WTC11 (cell line): ENCODE measurements around the gene CADM3.

ENCODE experiments used
- IRF2 ChIP-seq: sonication (generic); formaldehyde crosslinking; IDR thresholded peaks from 2 replicates; pipeline ENCODE4 v1.8.0; 2022; ENCODE audit warnings: low read depth, missing genetic modification reagents, borderline replicate concordance
- MXD4 ChIP-seq: fragments of 250-450 bp; sonication (Bioruptor Pico); IDR thresholded peaks from 2 replicates; pipeline ENCODE4 v1.8.0; 2021; ENCODE audit warnings: mild to moderate bottlenecking, moderate library complexity, borderline replicate concordance
- SP1 ChIP-seq: sonication (generic); formaldehyde crosslinking; conservative IDR thresholded peaks from 2 replicates; pipeline ENCODE4 v1.8.1; 2022; ENCODE audit warnings: missing genetic modification reagents
- TF ChIP-seq, protein P1 (sequence below): sonication (generic); formaldehyde crosslinking; IDR thresholded peaks from 2 replicates; pipeline ENCODE4 v1.8.0; 2022; ENCODE audit warnings: mild to moderate bottlenecking, missing genetic modification reagents
- TF ChIP-seq, protein P2 (sequence below): sonication (generic); formaldehyde crosslinking; IDR thresholded peaks from 2 replicates; pipeline ENCODE4 v1.8.0; 2023; ENCODE audit warnings: missing genetic modification reagents
- TF ChIP-seq, protein P3 (sequence below): fragments of 200-600 bp; IDR thresholded peaks from 2 replicates; pipeline ENCODE4 v1.8.0; 2022; ENCODE audit warnings: antibody characterized with exemption
- TF ChIP-seq, protein P4 (sequence below): sonication (generic); formaldehyde crosslinking; IDR thresholded peaks from 2 replicates; pipeline ENCODE4 v1.8.1; 2023; ENCODE audit warnings: mild to moderate bottlenecking, missing genetic modification reagents, moderate library complexity

DNA sequence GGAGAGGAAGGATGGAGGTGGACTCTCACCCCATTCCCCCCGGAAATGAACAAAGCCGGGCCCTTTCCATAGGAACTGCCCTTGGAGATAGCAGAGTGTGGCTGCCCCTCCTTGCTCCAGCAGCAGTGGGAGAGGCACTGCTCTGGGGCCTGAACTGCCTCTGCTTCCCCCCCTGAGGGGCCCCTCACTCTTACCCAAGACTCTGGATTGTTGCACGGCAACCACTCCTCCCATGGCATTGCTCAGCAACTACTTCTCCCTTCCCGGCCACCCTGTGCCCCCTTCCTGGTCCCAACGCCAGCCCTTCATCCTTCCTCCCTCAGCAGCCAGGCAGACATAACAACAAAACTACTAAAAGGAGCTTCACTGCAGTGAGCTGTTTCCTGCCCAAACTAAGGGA is 30.2 kb downstream of the CADM3 start:
- TF ChIP-seq, protein P1, sequence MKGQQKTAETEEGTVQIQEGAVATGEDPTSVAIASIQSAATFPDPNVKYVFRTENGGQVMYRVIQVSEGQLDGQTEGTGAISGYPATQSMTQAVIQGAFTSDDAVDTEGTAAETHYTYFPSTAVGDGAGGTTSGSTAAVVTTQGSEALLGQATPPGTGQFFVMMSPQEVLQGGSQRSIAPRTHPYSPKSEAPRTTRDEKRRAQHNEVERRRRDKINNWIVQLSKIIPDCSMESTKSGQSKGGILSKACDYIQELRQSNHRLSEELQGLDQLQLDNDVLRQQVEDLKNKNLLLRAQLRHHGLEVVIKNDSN (CRISPR knock-in tag): no peak
- TF ChIP-seq, protein P2, sequence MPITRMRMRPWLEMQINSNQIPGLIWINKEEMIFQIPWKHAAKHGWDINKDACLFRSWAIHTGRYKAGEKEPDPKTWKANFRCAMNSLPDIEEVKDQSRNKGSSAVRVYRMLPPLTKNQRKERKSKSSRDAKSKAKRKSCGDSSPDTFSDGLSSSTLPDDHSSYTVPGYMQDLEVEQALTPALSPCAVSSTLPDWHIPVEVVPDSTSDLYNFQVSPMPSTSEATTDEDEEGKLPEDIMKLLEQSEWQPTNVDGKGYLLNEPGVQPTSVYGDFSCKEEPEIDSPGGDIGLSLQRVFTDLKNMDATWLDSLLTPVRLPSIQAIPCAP: no peak
- TF ChIP-seq MXD4: no peak
- TF ChIP-seq, protein P3, sequence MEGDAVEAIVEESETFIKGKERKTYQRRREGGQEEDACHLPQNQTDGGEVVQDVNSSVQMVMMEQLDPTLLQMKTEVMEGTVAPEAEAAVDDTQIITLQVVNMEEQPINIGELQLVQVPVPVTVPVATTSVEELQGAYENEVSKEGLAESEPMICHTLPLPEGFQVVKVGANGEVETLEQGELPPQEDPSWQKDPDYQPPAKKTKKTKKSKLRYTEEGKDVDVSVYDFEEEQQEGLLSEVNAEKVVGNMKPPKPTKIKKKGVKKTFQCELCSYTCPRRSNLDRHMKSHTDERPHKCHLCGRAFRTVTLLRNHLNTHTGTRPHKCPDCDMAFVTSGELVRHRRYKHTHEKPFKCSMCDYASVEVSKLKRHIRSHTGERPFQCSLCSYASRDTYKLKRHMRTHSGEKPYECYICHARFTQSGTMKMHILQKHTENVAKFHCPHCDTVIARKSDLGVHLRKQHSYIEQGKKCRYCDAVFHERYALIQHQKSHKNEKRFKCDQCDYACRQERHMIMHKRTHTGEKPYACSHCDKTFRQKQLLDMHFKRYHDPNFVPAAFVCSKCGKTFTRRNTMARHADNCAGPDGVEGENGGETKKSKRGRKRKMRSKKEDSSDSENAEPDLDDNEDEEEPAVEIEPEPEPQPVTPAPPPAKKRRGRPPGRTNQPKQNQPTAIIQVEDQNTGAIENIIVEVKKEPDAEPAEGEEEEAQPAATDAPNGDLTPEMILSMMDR: no peak
- no peak for TF ChIP-seq IRF2
- TF ChIP-seq SP1 (CRISPR knock-in tag): no peak
- TF ChIP-seq, protein P4, sequence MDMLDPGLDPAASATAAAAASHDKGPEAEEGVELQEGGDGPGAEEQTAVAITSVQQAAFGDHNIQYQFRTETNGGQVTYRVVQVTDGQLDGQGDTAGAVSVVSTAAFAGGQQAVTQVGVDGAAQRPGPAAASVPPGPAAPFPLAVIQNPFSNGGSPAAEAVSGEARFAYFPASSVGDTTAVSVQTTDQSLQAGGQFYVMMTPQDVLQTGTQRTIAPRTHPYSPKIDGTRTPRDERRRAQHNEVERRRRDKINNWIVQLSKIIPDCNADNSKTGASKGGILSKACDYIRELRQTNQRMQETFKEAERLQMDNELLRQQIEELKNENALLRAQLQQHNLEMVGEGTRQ (CRISPR knock-in tag): no peak
